Sigmoid colon (tissue), 4 donors: ENCODE measurements around the gene ADGRV1.

ENCODE experiments used
- CTCF ChIP-seq, 4 experiments: fragments of 450-650 bp in 3 of 4; fragments of 200-600 bp in 1 of 4; IDR thresholded peaks; one replicate each; pipeline ENCODE4 v1.5.1; 2016 to 2019; ENCODE audit warnings: antibody characterized with exemption in 4 of 4, mild to moderate bottlenecking in 3 of 4, moderate library complexity in 2 of 4
- POLR2A ChIP-seq, 2 donors: fragments of 450-650 bp; IDR thresholded peaks; one replicate each; pipeline ENCODE4 v1.6.1; 2016; ENCODE audit warnings: antibody characterized with exemption in 2 of 2, mild to moderate bottlenecking in 2 of 2, moderate library complexity in 2 of 2
- POLR2AphosphoS5 ChIP-seq, 4 donors: sonication (generic); formaldehyde crosslinking; IDR thresholded peaks; one replicate each; pipeline ENCODE4 v1.6.1; 2017; ENCODE audit warnings: antibody characterized with exemption in 4 of 4

- TF ChIP-seq CTCF (IDR thresholded peaks at IDR 0.05), result no peak
- no peak for TF ChIP-seq POLR2A (IDR thresholded peaks at IDR 0.05)
- no peak for TF ChIP-seq POLR2AphosphoS5 (IDR thresholded peaks at IDR 0.05)
These were observed 398.0 kb downstream of the ADGRV1 start for GRCh38 chr5:90956511-90957097.
